H1 (cell line): ENCODE results near the gene CDHR5. TPM values are rescaled to one million over a fixed set of nuclear protein-coding genes. Genes with fewer than 3 reads are reported as not detected.

Source experiments
- GTF2F1 ChIP-seq: IDR thresholded peaks from 2 replicates; pipeline ENCODE4 v1.6.1; 2012; ENCODE audit warnings: low read depth, low read length, improper control_type of control experiment, borderline replicate concordance
- PHF8 ChIP-seq: fragments of 200-600 bp; sonication (generic); conservative IDR thresholded peaks from 2 replicates; pipeline ENCODE4 v1.7.1; 2012; ENCODE audit warnings: low read depth, mild to moderate bottlenecking, inconsistent platforms, low read length, moderate library complexity
- polyA plus RNA-seq, 7 experiments: library from polyadenylated mRNA; depleted of rRNA in 3 of 7; stranded (reverse) in 5 of 7; unstranded in 2 of 7; fragments of >200 nt in 5 of 7; fragments of 200-250 nt in 2 of 7; gene quantifications; 1 replicate in 5 of 7; 2 replicates in 1 of 7; 4 replicates in 1 of 7; pipeline versions ENCODE4 v1.2.1 to v1.2.3, GENCODE V29; 2011 to 2013; ENCODE audit warnings: missing spikeins in 2 of 7, mixed read lengths in 2 of 7
- total RNA-seq: library from RNA; stranded (reverse); fragmentation: NEBNext Ultra II Directional; extraction: Animal tissue kit (Norgen Biotek cat#: 25700); gene quantifications from 2 replicates; pipeline ENCODE4 v1.2.1, GENCODE V29; 2021

CDHR5 gene
- total and polyA plus RNA-seq, 2 of the 8 experiments (the other 6 are each of a cell fraction or from before 2014, with no cell fraction given) = not detected

- TF ChIP-seq PHF8 = no peak
- no peak for TF ChIP-seq GTF2F1
Measured at GRCh38 chr11:659532-660085, 34.9 kb upstream of the CDHR5 start (continued).
